OCI-LY7 (cell line): ENCODE data around the gene PDE8B. TPM values are rescaled to one million over a fixed set of nuclear protein-coding genes. Genes with fewer than 3 reads are reported as not detected.

Experiments used
- BruUV-seq: library from RNA; stranded (reverse); fragments of 400-500 nt; replicated peaks from 2 replicates; lab custom pipeline; 2021; lab: Mats Ljungman, UMichigan
- CTCF ChIA-PET: fragments of 300-600 bp; sonication (Branson Sonifier 250); formaldehyde crosslinking; loops from one replicate; lab custom pipeline; 2022; ENCODE audit warnings: antibody characterized with exemption; ENCODE audit not compliant: unreplicated experiment; lab: Charles Lee
- POLR2A ChIA-PET: fragments of 300-600 bp; sonication (Branson Sonifier 250); formaldehyde crosslinking; loops from one replicate; lab custom pipeline; 2022; ENCODE audit warnings: antibody characterized with exemption; lab: Charles Lee
- DNase-seq: peaks from one replicate; pipeline ENCODE4 v3.0.0-alpha.2; 2015; ENCODE audit warnings: low spot score
- H2AFZ ChIP-seq: fragments of 200-600 bp; sonication (generic), shearing (Covaris generic); 2 replicates; pipeline ENCODE4 v1.6.1; 2014; ENCODE audit warnings: mild to moderate bottlenecking, antibody characterized with exemption, low read length, moderate library complexity
- H3K27ac ChIP-seq: fragments of 200-600 bp; sonication (generic); 2 replicates; pipeline ENCODE4 v1.5.1; 2014; ENCODE audit warnings: mixed run types, low read depth, mild to moderate bottlenecking, moderate library complexity, low read length, inconsistent platforms; ENCODE audit not compliant: poor library complexity, severe bottlenecking
- H3K36me3 ChIP-seq: fragments of 200-600 bp; sonication (generic); 2 replicates; pipeline ENCODE4 v1.6.1; 2014; ENCODE audit warnings: mild to moderate bottlenecking, antibody characterized with exemption, low read length, moderate library complexity, mixed read lengths; ENCODE audit not compliant: insufficient read depth
- H3K4me1 ChIP-seq: fragments of 200-600 bp; sonication (generic); 2 replicates; pipeline ENCODE4 v1.5.1; 2014; ENCODE audit warnings: mild to moderate bottlenecking, low read length; ENCODE audit not compliant: insufficient read depth, poor library complexity, severe bottlenecking
- H3K4me2 ChIP-seq: fragments of 200-600 bp; sonication (generic); 2 replicates; pipeline ENCODE4 v1.6.1; 2014; ENCODE audit warnings: mild to moderate bottlenecking, low read length
- H3K4me3 ChIP-seq: fragments of 200-600 bp; sonication (generic); 2 replicates; pipeline ENCODE4 v1.5.1; 2014; ENCODE audit warnings: mild to moderate bottlenecking, low read depth, low read length; ENCODE audit not compliant: poor library complexity, severe bottlenecking
- H3K79me2 ChIP-seq: fragments of 200-600 bp; sonication (generic); 2 replicates; pipeline ENCODE4 v1.6.1; 2016; ENCODE audit warnings: low read depth, mild to moderate bottlenecking, low read length, moderate library complexity, mixed read lengths; ENCODE audit not compliant: insufficient read depth
- H3K9me2 ChIP-seq: fragments of 200-600 bp; sonication (generic); 2 replicates; pipeline ENCODE4 v1.6.1; 2016; ENCODE audit warnings: mild to moderate bottlenecking, low read length, mixed read lengths; ENCODE audit not compliant: insufficient read depth
- H3K9me3 ChIP-seq: fragments of 200-600 bp; sonication (generic); 2 replicates; pipeline ENCODE4 v1.6.1; 2014; ENCODE audit warnings: mild to moderate bottlenecking, mixed run types, low read length, mixed read lengths
- H4K20me1 ChIP-seq: fragments of 200-600 bp; sonication (generic); 2 replicates; pipeline ENCODE4 v1.6.1; 2014; ENCODE audit warnings: mild to moderate bottlenecking, antibody characterized with exemption, low read length, moderate library complexity, mixed read lengths; ENCODE audit not compliant: insufficient read depth
- EZH2phosphoT487 ChIP-seq: fragments of 200-600 bp; sonication (generic); IDR thresholded peaks from 2 replicates; pipeline ENCODE4 v1.6.1; 2018; ENCODE audit warnings: low read depth, borderline replicate concordance, mild to moderate bottlenecking, mixed run types, antibody characterized with exemption, low read length, moderate library complexity, mixed read lengths
- intact Hi-C: fragments of 100-400 bp; cut with micrococcal nuclease; formaldehyde crosslinking; loops from one replicate; pipeline ENCODE4 v1.10.0; 2022; ENCODE audit not compliant: unreplicated experiment
- total RNA-seq, 2 experiments: library from RNA; depleted of rRNA in 1 of 2; stranded (reverse); fragments of >200 nt in 1 of 2; shearing (Covaris generic) in 1 of 2; gene quantifications; 2 replicates each; pipeline ENCODE4 v1.2.3, GENCODE V29; 2014 to 2022
- TF ChIP-seq, protein P1 (sequence below): fragments of 200-600 bp; sonication (generic); conservative IDR thresholded peaks from 2 replicates; pipeline ENCODE4 v1.5.1; 2014; ENCODE audit warnings: mild to moderate bottlenecking, antibody characterized with exemption, low read length, moderate library complexity, mixed read lengths

Gene PDE8B
- total RNA-seq, 2 experiments from 2014 or later = 0.21 to 0.22 TPM

DNA sequence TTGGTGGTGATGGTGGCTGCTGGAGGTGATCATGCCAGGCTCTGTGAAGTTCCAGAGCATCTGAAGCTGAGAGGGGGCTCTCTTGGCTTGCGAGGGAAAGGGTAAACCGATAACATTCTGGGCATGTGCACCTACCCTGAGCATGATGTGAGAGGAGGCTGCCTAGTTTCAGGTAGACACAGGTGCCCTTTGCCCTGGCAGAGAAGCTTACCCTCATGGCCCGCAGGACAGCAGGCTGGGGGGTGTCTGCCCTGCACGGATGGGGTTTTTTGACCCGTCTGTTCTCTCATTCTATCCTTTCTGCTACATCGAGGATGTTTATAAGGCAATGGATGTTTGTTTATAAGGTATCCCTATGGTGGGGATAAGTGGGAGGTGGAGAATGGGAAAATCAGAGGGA is 148.8 kb downstream of the PDE8B start:
- H3K9me2 ChIP-seq = no peaks in the 10 kb centered on the region
- BruUV-seq = no TSS peak
- no peak overlapping the region for H3K4me2 ChIP-seq
- no peaks in the 10 kb centered on the region for H3K4me1 ChIP-seq
- H3K4me3 ChIP-seq = no peak overlapping the region
- DNase-seq = no peak
- POLR2A ChIA-PET = interaction anchor here (0.6 kb wide), 1 partner anchor 319 kb away, joined by 3 read pairs; no protein-coding TSS in a partner anchor
- no peaks in the 10 kb centered on the region for H3K9me3 ChIP-seq
- intact Hi-C loops = no loop called here
- no peak overlapping the region for H2AFZ ChIP-seq
- H4K20me1 ChIP-seq = no peaks in the 10 kb centered on the region
- no peak overlapping the region for H3K27ac ChIP-seq
- TF ChIP-seq, protein P1, sequence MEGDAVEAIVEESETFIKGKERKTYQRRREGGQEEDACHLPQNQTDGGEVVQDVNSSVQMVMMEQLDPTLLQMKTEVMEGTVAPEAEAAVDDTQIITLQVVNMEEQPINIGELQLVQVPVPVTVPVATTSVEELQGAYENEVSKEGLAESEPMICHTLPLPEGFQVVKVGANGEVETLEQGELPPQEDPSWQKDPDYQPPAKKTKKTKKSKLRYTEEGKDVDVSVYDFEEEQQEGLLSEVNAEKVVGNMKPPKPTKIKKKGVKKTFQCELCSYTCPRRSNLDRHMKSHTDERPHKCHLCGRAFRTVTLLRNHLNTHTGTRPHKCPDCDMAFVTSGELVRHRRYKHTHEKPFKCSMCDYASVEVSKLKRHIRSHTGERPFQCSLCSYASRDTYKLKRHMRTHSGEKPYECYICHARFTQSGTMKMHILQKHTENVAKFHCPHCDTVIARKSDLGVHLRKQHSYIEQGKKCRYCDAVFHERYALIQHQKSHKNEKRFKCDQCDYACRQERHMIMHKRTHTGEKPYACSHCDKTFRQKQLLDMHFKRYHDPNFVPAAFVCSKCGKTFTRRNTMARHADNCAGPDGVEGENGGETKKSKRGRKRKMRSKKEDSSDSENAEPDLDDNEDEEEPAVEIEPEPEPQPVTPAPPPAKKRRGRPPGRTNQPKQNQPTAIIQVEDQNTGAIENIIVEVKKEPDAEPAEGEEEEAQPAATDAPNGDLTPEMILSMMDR = no peak
- no peak for TF ChIP-seq EZH2phosphoT487
- CTCF ChIA-PET = no interaction called here
- H3K79me2 ChIP-seq = no peaks in the 10 kb centered on the region
- H3K36me3 ChIP-seq = no peaks in the 10 kb centered on the region

DNA sequence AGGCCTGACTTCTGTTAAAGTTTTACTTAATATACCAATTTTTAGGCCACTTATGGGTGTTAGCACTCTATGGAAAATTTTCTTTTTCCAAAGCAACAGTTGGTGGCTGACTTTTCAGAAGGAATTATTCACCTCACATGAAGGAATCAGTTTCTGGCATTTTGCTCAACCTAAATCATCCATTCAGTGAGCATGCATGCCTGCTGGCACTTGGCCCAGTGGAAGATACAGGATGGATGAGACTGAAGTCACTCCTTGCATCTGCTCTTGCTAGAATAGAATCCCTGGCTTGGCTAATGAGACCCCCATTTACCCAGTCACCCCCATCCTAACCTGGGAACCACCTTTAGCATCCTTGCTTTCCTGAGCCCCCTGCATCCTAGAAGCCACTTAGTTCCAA is 149.9 kb downstream of the PDE8B start:
- CTCF ChIA-PET = no interaction called here
- no TSS peak for BruUV-seq
- H3K4me3 ChIP-seq = no peak overlapping the region
- no peaks in the 10 kb centered on the region for H4K20me1 ChIP-seq
- H3K4me2 ChIP-seq = no peak overlapping the region
- H3K36me3 ChIP-seq = no peaks in the 10 kb centered on the region
- H3K4me1 ChIP-seq = no peaks in the 10 kb centered on the region
- H3K9me2 ChIP-seq = no peaks in the 10 kb centered on the region
- TF ChIP-seq, protein P1 = no peak
- TF ChIP-seq EZH2phosphoT487 = no peak
- intact Hi-C loops = no loop called here
- POLR2A ChIA-PET = interaction anchor here (0.5 to 0.7 kb wide), 2 partner anchors 15 to 1294 kb away, joined by 3 read pairs; no protein-coding TSS in a partner anchor
- H2AFZ ChIP-seq = no peak overlapping the region
- DNase-seq = no peak
- H3K79me2 ChIP-seq = no peaks in the 10 kb centered on the region
- H3K27ac ChIP-seq = no peak overlapping the region
- no peaks in the 10 kb centered on the region for H3K9me3 ChIP-seq

DNA sequence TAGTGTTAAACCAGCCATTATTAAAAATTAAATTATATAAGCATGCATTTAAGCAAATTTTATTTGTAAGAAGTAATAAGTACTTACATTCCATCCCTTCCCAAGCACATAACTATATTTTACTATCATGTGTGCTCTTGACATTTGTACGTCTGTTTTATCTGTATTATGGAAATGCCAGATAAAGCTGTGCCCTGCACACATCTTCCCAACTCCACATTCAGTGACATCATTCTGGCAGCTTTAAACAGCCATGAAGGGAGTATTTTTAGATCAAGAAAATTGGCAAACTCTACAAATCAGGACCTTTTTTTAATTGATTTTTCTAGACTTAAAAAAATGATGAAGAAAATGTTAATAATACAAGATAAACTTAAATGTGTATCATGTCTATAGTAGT is 150.5 kb downstream of the PDE8B start:
- Histone ChIP-seq H3K9me3 (no peaks in the 10 kb centered on the region), H2AFZ (no peak overlapping the region), H3K4me3 (no peak overlapping the region), H4K20me1 (no peaks in the 10 kb centered on the region), H3K4me2 (no peak overlapping the region), H3K36me3 (no peaks in the 10 kb centered on the region), H3K27ac (no peak overlapping the region), H3K9me2 (no peaks in the 10 kb centered on the region), H3K4me1 (no peaks in the 10 kb centered on the region), H3K79me2 (no peaks in the 10 kb centered on the region)
- ChIA-PET POLR2A (no interaction called here), CTCF (no interaction called here)
- DNase-seq = no peak
- no TSS peak for BruUV-seq
- intact Hi-C loops = no loop called here
- TF ChIP-seq EZH2phosphoT487 = no peak
- TF ChIP-seq, protein P1 = no peak
